Measurements from ENCODE around the gene CNTN4.

DNA sequence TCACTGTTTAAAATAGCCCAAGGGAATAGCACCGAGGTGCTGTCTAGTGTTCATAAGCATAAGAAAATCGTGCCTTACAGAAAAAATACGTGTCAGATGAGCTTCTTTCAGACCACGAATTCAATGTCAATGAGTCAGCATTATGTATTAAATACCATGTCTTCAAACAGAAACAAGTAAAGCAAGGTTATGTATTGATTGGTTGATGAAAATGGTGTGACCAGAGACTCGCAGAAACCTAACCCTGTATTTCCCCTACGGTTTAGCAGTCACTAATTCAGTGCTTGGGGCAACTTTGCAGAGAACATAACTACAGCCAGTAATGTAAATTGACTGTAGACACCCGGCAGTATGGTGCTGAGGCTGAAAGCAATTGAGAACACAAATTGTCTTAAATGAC lies 703.8 kb downstream of the CNTN4 start:
- TF ChIP-seq, protein P1, sequence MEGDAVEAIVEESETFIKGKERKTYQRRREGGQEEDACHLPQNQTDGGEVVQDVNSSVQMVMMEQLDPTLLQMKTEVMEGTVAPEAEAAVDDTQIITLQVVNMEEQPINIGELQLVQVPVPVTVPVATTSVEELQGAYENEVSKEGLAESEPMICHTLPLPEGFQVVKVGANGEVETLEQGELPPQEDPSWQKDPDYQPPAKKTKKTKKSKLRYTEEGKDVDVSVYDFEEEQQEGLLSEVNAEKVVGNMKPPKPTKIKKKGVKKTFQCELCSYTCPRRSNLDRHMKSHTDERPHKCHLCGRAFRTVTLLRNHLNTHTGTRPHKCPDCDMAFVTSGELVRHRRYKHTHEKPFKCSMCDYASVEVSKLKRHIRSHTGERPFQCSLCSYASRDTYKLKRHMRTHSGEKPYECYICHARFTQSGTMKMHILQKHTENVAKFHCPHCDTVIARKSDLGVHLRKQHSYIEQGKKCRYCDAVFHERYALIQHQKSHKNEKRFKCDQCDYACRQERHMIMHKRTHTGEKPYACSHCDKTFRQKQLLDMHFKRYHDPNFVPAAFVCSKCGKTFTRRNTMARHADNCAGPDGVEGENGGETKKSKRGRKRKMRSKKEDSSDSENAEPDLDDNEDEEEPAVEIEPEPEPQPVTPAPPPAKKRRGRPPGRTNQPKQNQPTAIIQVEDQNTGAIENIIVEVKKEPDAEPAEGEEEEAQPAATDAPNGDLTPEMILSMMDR (IDR thresholded peaks at IDR 0.05), result no peak
- TF ChIP-seq EP300 (IDR thresholded peaks at IDR 0.05), result no peak

Data from upper lobe of left lung (tissue), 4 donors.